Measurements from ENCODE around the gene ZNF236.
"Not testable (repeated sequence)": the region's sequence is repeated elsewhere in the genome, so short reads cannot be mapped to it uniquely, and the experiment has no call there.

The ZNF236 gene

DNA sequence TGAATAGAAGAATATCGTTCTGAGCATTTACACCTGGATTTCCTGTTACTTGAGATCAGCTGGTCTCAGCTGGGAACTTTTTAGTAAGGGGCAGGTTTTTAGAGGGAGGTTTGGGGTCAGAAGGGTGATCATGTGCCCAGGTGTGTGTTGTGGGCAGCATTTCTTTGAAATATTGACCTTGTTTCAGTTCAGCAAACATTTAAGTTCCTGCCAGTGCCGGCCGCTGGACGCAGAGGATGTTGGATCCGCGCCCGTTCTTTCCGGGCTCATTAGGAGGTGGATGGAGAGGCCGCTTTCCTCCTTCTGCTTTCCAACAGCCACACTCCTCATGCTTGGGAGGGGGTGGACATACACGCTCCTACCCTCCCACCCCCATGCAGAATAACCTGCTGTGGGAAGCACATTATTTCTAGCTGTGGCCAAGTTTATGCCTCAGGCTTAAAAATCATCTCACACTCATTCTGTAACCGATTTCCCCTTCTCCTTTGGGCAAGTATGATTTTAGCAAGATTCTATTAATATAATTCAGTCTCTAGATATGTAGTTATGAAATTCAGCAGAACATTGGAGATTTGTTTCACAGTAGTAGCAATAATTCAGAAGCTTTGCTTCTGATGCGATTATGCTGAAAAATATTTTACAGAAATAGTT lies 131.4 kb downstream of the ZNF236 start:
- no peak for DNase-seq

- DNase-seq = no peak
Measured at GRCh38 chr18:76955524-76956170, 133.3 kb downstream of the ZNF236 start.

- DNase-seq = no peak
Measured at GRCh38 chr18:76956648-76957047, 134.3 kb downstream of the ZNF236 start.

GRCh38 chr18:76957384-76958355 lies 135.3 kb downstream of the ZNF236 start:
- DNase-seq = no peak

- no peak for DNase-seq
Measured at GRCh38 chr18:76958692-76959341, 136.5 kb downstream of the ZNF236 start.

- no peak for DNase-seq
Measured at GRCh38 chr18:76959605-76960004, 137.2 kb downstream of the ZNF236 start.

- DNase-seq = no peak
Measured at GRCh38 chr18:76960528-76961035, 138.2 kb downstream of the ZNF236 start.

- no peak for DNase-seq
Measured at GRCh38 chr18:76962851-76963250, 140.5 kb downstream of the ZNF236 start.

DNA sequence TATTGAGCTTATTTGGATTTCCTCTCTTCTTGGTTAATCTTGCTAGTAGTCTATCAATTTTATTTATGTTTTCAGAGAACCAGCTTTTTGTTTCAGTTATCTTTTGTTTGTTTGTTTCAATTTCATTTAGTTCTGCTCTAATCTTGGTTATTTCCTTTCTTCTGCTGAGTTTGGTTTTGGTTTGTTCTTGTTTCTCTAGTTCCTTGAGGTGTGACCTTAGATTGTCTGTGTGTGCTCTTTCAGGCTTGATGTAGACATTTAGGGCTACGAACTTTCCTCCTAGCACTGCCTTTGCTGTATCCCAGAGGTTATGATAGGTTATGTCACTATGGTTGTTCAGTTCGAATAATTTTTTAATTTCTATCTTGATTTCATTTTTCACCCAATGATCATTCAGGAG lies 141.6 kb downstream of the ZNF236 start:
- no peak for DNase-seq

DNA sequence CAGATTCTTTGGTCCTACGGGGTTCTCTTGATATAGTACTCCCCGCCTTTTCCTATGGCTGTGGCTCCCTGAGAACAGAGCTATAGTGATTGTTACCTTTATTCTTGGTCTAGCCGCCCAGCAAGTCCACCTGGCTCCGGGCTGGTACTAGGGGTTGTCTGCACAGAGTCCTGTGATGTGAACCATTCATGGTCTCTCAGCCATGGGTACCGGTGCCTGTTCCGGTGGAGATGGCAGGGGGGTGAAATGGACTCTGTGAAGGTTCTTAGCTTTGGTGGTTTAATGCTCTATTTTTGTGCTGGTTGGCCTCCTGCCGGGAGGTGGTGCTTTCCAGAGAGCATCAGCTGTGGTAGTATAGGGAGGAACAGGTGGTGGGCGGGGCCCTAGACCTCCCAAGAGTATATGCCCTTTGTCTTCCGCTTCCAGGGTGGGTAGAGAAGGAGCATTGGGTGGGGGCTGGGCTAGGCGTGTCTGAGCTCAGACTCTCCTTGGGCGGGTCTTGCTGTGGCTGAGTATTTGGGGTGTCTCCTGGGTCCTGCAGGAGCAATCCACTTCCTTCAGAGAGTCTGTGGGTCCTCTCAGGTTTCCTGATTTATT lies 143.3 kb downstream of the ZNF236 start:
- DNase-seq = not testable (repeated sequence)

DNA sequence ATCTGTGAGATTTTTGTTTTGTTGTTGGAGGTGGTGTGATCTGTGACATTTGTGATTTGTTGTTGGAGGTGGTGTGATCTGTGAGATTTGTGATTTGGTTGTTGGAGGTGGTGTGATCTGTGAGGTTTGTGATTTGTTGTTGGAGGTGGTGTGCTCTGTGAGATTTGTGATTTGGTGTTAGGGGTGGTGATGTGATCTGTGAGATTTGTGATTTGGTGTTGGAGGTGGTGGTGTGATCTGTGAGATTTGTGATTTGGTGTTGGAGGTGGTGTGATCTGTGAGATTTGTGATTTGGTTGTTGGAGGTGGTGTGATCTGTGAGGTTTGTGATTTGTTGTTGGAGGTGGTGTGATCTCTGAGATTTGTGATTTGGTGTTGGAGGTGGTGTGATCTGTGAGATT lies 144.9 kb downstream of the ZNF236 start:
- DNase-seq = not testable (repeated sequence)

- peak; percentile 49 to 60 for DNase-seq
Measured at GRCh38 chr18:76967721-76968472, 145.5 kb downstream of the ZNF236 start.

GRCh38 chr18:76970770-76971559 lies 148.6 kb downstream of the ZNF236 start:
- peak; percentile 76 to 77 for DNase-seq

DNA sequence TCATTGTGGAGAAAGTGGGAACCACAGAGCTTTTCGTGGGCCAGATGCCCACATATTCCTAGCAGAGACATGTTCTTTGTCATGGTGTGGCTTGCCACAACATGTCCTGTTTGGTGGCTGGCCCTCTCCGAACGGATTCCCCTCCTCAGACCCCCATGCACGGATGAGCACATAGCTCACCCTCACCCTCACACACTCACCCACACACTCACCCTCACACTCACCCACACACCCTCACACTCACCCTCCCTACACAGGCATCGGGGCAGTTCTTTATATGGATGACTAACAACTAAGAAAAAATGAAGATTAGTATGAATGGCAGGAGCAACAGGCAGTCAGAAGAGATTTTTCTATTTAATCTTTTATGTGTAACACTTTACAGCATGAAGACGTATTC lies 149.9 kb downstream of the ZNF236 start:
- DNase-seq = no peak

DNA sequence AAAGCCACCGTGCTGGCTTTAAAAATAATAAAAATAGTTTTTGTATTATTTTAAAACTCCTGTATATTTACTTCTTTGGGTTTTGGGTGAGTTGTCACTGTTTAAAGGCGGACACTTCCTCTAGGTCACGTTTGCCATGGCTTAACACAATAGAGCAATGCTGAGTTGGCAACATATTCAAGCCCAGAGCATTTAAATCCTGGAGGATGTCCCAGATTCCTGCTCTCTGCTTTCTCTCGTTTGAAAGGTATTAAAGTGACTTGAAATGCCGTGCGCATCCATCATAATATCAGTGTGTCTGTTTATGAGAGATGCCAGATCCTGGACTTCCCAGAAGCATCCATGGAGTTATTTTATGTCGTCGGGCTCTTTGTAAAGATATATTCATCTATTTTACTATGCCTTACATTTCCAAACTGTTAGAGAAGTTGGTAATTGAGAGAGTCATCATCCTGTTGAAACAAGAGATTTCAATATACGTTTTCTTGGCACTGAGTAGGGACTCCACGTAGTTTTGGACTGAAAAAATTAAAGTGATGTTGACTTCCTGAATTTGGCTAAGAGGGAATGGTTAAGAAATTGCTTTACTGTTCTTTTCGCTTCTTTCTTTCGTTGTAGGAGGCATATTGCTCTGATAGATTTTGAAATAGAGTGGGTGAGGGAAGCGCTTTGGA lies 150.6 kb downstream of the ZNF236 start:
- DNase-seq = peak in 1 of 2 donors; percentile 26

GRCh38 chr18:76973520-76974266 lies 151.3 kb downstream of the ZNF236 start:
- no peak for DNase-seq

DNA sequence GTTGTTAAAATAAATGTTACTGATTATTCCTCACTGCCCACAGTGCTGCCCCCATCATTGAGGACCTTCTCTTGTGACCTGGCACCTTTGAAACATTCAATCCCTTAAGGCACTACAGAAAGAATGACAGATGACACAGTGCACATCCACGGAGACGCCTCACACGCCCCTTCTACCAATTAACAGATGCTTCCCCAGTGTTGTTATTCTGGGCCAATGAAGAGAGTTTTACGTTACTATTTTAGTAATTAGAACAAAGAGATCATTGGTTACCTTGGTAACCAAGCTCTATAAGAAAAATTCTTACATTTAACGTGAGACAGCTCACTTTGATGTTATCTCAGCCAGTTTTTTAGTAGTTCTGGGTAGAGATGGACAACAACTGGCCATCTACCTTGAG lies 152.0 kb downstream of the ZNF236 start:
- DNase-seq = no peak

GRCh38 chr18:76975577-76976110 lies 153.3 kb downstream of the ZNF236 start:
- DNase-seq = no peak

DNA sequence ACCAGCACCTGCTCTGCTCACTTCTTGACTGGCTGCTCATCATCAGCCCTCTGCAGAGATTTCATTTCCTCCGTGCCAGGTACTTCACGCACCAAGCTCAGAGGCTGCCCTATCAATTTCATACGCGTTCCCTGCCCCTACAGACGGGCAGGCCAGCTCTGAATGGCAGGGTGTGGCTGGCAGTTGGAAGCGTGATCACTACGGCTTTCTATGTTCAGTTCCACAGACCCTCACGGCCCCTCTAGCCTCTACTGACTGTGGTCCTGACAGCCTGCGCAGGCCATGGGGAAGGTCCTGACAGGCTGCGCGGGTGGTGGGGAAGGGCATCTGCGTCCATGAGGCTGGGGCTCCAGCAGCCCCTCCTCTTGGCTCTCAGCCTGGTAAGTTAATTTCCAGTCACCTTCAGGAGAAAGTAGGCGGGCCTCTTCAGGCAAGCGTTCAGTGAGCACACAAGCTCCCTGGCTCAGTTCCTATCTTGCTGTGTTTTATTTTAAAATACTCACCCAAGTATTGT lies 154.8 kb downstream of the ZNF236 start:
- DNase-seq = no peak
